Stimulated activated CD8-positive, alpha-beta memory T cell treated with anti-CD3 and anti-CD28 coated beads, Interleukin-15, amount 100 ng/mL, for 24 hours (primary cell): ENCODE measurements around the gene CTDP1.
"Not testable (repeated sequence)": the region's sequence is repeated elsewhere in the genome, so short reads cannot be mapped to it uniquely, and the experiment has no call there.

Source experiments
- DNase-seq: peaks from one replicate; pipeline ENCODE4 v3.0.0-alpha.2; 2020; ENCODE audit warnings: low read depth

CTDP1 gene

GRCh38 chr18:79740521-79741361 lies 61.1 kb downstream of the CTDP1 start:
- no peak for DNase-seq

GRCh38 chr18:79741362-79741700 lies 61.7 kb downstream of the CTDP1 start:
- no peak for DNase-seq

GRCh38 chr18:79742076-79742475 lies 62.5 kb downstream of the CTDP1 start:
- no peak for DNase-seq

GRCh38 chr18:79744625-79745024 lies 65.0 kb downstream of the CTDP1 start:
- DNase-seq, result no peak

GRCh38 chr18:79746730-79747129 lies 67.1 kb downstream of the CTDP1 start:
- no peak for DNase-seq

- DNase-seq, result no peak
Measured at GRCh38 chr18:79747156-79747845, 67.7 kb downstream of the CTDP1 start.

GRCh38 chr18:79748321-79749180 lies 68.9 kb downstream of the CTDP1 start:
- no peak for DNase-seq

GRCh38 chr18:79749251-79750191 lies 69.9 kb downstream of the CTDP1 start:
- no peak for DNase-seq

GRCh38 chr18:79750980-79751571 lies 71.5 kb downstream of the CTDP1 start:
- DNase-seq, result no peak

GRCh38 chr18:79751918-79752578 lies 72.4 kb downstream of the CTDP1 start:
- DNase-seq, result not testable (repeated sequence)

- not testable (repeated sequence) for DNase-seq
Measured at GRCh38 chr18:79752946-79753345, 73.3 kb downstream of the CTDP1 start.

GRCh38 chr18:79753391-79753851 lies 73.8 kb downstream of the CTDP1 start:
- DNase-seq, result no peak

- no peak for DNase-seq
Measured at GRCh38 chr18:79754022-79754761, 74.6 kb downstream of the CTDP1 start.

- no peak for DNase-seq
Measured at GRCh38 chr18:79754831-79755351, 75.3 kb downstream of the CTDP1 start.

- no peak for DNase-seq
Measured at GRCh38 chr18:79755496-79756142, 76.0 kb downstream of the CTDP1 start.

- no peak for DNase-seq
Measured at GRCh38 chr18:79756143-79756500, 76.5 kb downstream of the CTDP1 start.

- DNase-seq, result no peak
Measured at GRCh38 chr18:79756826-79757225, 77.2 kb downstream of the CTDP1 start.

GRCh38 chr18:79760348-79760747 lies 80.7 kb downstream of the CTDP1 start:
- no peak for DNase-seq

GRCh38 chr18:79760881-79761280 lies 81.3 kb downstream of the CTDP1 start:
- DNase-seq, result no peak
